K562 (cell line): Measurements from ENCODE around the gene RHOXF2B. TPM values are rescaled to one million over a fixed set of nuclear protein-coding genes. Genes with fewer than 3 reads are reported as not detected.

ENCODE experiments used
- CREB1 ChIP-seq, 2 experiments: sonication (generic) in 1 of 2; formaldehyde crosslinking in 1 of 2; IDR thresholded peaks; 2 replicates each; pipeline versions ENCODE4 v1.6.1 to v1.8.0; 2012 to 2022; ENCODE audit warnings: inconsistent platforms in 1 of 2, mild to moderate bottlenecking in 1 of 2, missing genetic modification reagents in 1 of 2, moderate library complexity in 1 of 2
- ZNF263 ChIP-seq: sonication (generic); formaldehyde crosslinking; IDR thresholded peaks from 2 replicates; pipeline ENCODE4 v1.8.0; 2022; ENCODE audit warnings: mild to moderate bottlenecking, missing genetic modification reagents, borderline replicate concordance
- polyA plus RNA-seq, 8 experiments: library from polyadenylated mRNA; depleted of rRNA in 4 of 8; stranded (reverse) in 5 of 8; unstranded in 3 of 8; fragments of >200 nt; fragmentation: Nextera tagmentation in 2 of 8; fragmentation: Illumina TruSeq in 1 of 8; extraction: Ambion mirVana in 2 of 8; extraction: Trizol in 1 of 8; gene quantifications; 2 replicates each; pipeline versions ENCODE4 v1.2.1 to v1.2.3, GENCODE V29; 2011 to 2014; ENCODE audit warnings: inconsistent platforms in 1 of 8, missing spikeins in 1 of 8
- total RNA-seq, 7 experiments: library from RNA; depleted of rRNA in 6 of 7; stranded (reverse); fragments of >200 nt in 6 of 7; fragmentation: Illumina TruSeq in 2 of 7; extraction: Trizol in 2 of 7; gene quantifications; 2 replicates each; pipeline versions ENCODE4 v1.2.1 to v1.2.3, GENCODE V29; 2011 to 2021; ENCODE audit warnings: low replicate concordance in 1 of 7
- TF ChIP-seq, protein P1 (sequence below): fragments of 450-650 bp; IDR thresholded peaks from 2 replicates; pipeline ENCODE4 v1.6.1; 2018; ENCODE audit warnings: mild to moderate bottlenecking, low read depth; ENCODE audit not compliant: partially characterized antibody
- TF ChIP-seq, protein P2 (sequence below): fragments of 450-650 bp; IDR thresholded peaks from 2 replicates; pipeline ENCODE4 v1.6.1; 2016; ENCODE audit warnings: mild to moderate bottlenecking, moderate library complexity
- TF ChIP-seq, protein P3 (sequence below): fragments of 450-650 bp; IDR thresholded peaks from 2 replicates; pipeline ENCODE4 v1.6.1; 2016; ENCODE audit warnings: missing biosample characterization, missing genetic modification characterization
- TF ChIP-seq, protein P4 (sequence below): fragments of 250-450 bp; sonication (Bioruptor Pico); IDR thresholded peaks from 2 replicates; pipeline ENCODE4 v1.9.0; 2021; ENCODE audit warnings: mild to moderate bottlenecking

Gene RHOXF2B
- total and polyA plus RNA-seq, 9 of the 15 experiments (the other 6 are each of a cell fraction or from before 2014, with no cell fraction given): 0.79 to 4.3 (median 2.2) TPM

DNA sequence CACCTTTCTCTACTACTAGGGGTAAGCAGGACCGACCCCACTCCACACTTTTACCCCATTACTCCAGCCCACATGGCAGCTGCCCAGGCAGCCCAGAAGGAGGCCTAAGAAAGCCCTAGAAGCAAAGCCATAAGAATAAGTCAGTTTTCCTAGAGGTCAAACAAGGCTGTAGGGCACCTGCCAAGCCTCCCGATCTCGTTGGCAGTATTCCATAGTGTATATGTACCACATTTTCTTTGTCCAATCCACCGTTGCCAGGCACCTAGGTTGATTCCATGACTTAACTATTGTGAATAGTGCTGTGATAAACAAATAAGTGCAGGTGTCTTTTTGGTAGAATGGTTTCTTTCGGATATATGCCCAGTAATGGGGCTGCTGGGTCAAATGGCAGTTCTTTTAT lies 54.2 kb downstream of the RHOXF2B start (continued):
- TF ChIP-seq, protein P1, sequence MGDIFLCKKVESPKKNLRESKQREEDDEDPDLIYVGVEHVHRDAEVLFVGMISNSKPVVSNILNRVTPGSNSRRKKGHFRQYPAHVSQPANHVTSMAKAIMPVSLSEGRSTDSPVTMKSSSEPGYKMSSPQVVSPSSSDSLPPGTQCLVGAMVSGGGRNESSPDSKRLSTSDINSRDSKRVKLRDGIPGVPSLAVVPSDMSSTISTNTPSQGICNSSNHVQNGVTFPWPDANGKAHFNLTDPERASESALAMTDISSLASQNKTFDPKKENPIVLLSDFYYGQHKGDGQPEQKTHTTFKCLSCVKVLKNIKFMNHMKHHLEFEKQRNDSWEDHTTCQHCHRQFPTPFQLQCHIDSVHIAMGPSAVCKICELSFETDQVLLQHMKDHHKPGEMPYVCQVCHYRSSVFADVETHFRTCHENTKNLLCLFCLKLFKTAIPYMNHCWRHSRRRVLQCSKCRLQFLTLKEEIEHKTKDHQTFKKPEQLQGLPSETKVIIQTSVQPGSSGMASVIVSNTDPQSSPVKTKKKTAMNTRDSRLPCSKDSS: no peak
- no peak for TF ChIP-seq CREB1 (IDR thresholded peaks at IDR 0.05)
- no peak for TF ChIP-seq CREB1 (CRISPR knock-in tag; IDR thresholded peaks at IDR 0.05)
- no peak for TF ChIP-seq ZNF263 (CRISPR knock-in tag)
- TF ChIP-seq, protein P2, sequence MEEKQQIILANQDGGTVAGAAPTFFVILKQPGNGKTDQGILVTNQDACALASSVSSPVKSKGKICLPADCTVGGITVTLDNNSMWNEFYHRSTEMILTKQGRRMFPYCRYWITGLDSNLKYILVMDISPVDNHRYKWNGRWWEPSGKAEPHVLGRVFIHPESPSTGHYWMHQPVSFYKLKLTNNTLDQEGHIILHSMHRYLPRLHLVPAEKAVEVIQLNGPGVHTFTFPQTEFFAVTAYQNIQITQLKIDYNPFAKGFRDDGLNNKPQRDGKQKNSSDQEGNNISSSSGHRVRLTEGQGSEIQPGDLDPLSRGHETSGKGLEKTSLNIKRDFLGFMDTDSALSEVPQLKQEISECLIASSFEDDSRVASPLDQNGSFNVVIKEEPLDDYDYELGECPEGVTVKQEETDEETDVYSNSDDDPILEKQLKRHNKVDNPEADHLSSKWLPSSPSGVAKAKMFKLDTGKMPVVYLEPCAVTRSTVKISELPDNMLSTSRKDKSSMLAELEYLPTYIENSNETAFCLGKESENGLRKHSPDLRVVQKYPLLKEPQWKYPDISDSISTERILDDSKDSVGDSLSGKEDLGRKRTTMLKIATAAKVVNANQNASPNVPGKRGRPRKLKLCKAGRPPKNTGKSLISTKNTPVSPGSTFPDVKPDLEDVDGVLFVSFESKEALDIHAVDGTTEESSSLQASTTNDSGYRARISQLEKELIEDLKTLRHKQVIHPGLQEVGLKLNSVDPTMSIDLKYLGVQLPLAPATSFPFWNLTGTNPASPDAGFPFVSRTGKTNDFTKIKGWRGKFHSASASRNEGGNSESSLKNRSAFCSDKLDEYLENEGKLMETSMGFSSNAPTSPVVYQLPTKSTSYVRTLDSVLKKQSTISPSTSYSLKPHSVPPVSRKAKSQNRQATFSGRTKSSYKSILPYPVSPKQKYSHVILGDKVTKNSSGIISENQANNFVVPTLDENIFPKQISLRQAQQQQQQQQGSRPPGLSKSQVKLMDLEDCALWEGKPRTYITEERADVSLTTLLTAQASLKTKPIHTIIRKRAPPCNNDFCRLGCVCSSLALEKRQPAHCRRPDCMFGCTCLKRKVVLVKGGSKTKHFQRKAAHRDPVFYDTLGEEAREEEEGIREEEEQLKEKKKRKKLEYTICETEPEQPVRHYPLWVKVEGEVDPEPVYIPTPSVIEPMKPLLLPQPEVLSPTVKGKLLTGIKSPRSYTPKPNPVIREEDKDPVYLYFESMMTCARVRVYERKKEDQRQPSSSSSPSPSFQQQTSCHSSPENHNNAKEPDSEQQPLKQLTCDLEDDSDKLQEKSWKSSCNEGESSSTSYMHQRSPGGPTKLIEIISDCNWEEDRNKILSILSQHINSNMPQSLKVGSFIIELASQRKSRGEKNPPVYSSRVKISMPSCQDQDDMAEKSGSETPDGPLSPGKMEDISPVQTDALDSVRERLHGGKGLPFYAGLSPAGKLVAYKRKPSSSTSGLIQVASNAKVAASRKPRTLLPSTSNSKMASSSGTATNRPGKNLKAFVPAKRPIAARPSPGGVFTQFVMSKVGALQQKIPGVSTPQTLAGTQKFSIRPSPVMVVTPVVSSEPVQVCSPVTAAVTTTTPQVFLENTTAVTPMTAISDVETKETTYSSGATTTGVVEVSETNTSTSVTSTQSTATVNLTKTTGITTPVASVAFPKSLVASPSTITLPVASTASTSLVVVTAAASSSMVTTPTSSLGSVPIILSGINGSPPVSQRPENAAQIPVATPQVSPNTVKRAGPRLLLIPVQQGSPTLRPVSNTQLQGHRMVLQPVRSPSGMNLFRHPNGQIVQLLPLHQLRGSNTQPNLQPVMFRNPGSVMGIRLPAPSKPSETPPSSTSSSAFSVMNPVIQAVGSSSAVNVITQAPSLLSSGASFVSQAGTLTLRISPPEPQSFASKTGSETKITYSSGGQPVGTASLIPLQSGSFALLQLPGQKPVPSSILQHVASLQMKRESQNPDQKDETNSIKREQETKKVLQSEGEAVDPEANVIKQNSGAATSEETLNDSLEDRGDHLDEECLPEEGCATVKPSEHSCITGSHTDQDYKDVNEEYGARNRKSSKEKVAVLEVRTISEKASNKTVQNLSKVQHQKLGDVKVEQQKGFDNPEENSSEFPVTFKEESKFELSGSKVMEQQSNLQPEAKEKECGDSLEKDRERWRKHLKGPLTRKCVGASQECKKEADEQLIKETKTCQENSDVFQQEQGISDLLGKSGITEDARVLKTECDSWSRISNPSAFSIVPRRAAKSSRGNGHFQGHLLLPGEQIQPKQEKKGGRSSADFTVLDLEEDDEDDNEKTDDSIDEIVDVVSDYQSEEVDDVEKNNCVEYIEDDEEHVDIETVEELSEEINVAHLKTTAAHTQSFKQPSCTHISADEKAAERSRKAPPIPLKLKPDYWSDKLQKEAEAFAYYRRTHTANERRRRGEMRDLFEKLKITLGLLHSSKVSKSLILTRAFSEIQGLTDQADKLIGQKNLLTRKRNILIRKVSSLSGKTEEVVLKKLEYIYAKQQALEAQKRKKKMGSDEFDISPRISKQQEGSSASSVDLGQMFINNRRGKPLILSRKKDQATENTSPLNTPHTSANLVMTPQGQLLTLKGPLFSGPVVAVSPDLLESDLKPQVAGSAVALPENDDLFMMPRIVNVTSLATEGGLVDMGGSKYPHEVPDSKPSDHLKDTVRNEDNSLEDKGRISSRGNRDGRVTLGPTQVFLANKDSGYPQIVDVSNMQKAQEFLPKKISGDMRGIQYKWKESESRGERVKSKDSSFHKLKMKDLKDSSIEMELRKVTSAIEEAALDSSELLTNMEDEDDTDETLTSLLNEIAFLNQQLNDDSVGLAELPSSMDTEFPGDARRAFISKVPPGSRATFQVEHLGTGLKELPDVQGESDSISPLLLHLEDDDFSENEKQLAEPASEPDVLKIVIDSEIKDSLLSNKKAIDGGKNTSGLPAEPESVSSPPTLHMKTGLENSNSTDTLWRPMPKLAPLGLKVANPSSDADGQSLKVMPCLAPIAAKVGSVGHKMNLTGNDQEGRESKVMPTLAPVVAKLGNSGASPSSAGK: no peak
- TF ChIP-seq, protein P3, sequence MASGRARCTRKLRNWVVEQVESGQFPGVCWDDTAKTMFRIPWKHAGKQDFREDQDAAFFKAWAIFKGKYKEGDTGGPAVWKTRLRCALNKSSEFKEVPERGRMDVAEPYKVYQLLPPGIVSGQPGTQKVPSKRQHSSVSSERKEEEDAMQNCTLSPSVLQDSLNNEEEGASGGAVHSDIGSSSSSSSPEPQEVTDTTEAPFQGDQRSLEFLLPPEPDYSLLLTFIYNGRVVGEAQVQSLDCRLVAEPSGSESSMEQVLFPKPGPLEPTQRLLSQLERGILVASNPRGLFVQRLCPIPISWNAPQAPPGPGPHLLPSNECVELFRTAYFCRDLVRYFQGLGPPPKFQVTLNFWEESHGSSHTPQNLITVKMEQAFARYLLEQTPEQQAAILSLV (tag): no peak
- TF ChIP-seq, protein P4, sequence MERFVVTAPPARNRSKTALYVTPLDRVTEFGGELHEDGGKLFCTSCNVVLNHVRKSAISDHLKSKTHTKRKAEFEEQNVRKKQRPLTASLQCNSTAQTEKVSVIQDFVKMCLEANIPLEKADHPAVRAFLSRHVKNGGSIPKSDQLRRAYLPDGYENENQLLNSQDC (CRISPR knock-in tag): no peak
- TF ChIP-seq, all 486 proteins: peak for 0
